Tibial artery (tissue), 4 donors: Measurements from ENCODE around the gene TMEM120A.
A peak's percentile ranks its signal among the peaks of the same experiment; 100 is the strongest.

Experiments
- DNase-seq, 2 donors: peaks; one replicate each; pipeline ENCODE4 v3.0.0-alpha.2; 2019
- H3K27ac ChIP-seq, 2 donors: fragments of 200-600 bp; sonication (generic) in 1 of 2; 1 replicate in 1 of 2; 2 replicates in 1 of 2; pipeline ENCODE4 v1.5.1; 2018 to 2019; ENCODE audit warnings: mild to moderate bottlenecking in 1 of 2
- H3K27me3 ChIP-seq, 2 donors: fragments of 200-600 bp; sonication (generic) in 1 of 2; one replicate each; pipeline versions ENCODE4 v1.5.1 to v1.6.0; 2016 to 2019
- H3K36me3 ChIP-seq, 3 donors: fragments of 200-600 bp; sonication (generic) in 2 of 3; one replicate each; pipeline ENCODE4 v1.5.1; 2016 to 2019; ENCODE audit warnings: mild to moderate bottlenecking in 2 of 3
- H3K4me1 ChIP-seq, 4 donors: fragments of 200-600 bp; sonication (generic) in 2 of 4; 1 replicate in 3 of 4; 2 replicates in 1 of 4; pipeline ENCODE4 v1.5.1; 2016 to 2019
- H3K4me3 ChIP-seq, 2 donors: fragments of 200-600 bp; sonication (generic) in 1 of 2; 1 replicate in 1 of 2; 2 replicates in 1 of 2; pipeline ENCODE4 v1.5.1; 2018 to 2019; ENCODE audit warnings: mild to moderate bottlenecking in 2 of 2
- H3K9me3 ChIP-seq, 3 donors: fragments of 200-600 bp; sonication (generic) in 1 of 3; one replicate each; pipeline ENCODE4 v1.5.1; 2016 to 2019
- intact Hi-C: fragments of 100-400 bp; cut with DNase I; formaldehyde crosslinking; loops from one replicate; pipeline ENCODE4 v1.15.0; 2023; ENCODE audit warnings: low total_unique reads
- TF ChIP-seq, protein P1 (sequence below), 2 experiments: fragments of 200-600 bp in 1 of 2; fragments of 450-650 bp in 1 of 2; IDR thresholded peaks; one replicate each; pipeline ENCODE4 v1.5.1; 2017 to 2019; ENCODE audit warnings: antibody characterized with exemption in 2 of 2, mild to moderate bottlenecking in 1 of 2, moderate library complexity in 1 of 2

TMEM120A gene

DNA sequence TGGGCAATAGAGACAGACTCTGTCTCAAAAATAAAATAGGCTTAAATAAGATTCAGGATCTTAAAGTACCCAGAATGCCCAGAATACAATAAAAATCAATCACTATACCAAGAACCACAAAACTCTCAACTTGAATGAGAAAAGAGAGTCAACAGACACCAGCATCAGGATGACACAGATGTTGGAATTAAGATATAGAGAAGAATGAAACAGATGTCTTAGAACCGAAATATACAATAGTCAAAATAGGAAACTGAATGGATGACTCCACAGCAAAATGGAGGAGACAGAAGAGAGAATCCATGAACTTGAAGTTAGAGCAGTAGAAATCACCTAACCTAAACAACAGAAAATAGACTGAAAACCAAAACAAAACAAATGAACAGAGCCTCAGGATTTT lies 49.9 kb downstream of the TMEM120A start:
- TF ChIP-seq, protein P1, sequence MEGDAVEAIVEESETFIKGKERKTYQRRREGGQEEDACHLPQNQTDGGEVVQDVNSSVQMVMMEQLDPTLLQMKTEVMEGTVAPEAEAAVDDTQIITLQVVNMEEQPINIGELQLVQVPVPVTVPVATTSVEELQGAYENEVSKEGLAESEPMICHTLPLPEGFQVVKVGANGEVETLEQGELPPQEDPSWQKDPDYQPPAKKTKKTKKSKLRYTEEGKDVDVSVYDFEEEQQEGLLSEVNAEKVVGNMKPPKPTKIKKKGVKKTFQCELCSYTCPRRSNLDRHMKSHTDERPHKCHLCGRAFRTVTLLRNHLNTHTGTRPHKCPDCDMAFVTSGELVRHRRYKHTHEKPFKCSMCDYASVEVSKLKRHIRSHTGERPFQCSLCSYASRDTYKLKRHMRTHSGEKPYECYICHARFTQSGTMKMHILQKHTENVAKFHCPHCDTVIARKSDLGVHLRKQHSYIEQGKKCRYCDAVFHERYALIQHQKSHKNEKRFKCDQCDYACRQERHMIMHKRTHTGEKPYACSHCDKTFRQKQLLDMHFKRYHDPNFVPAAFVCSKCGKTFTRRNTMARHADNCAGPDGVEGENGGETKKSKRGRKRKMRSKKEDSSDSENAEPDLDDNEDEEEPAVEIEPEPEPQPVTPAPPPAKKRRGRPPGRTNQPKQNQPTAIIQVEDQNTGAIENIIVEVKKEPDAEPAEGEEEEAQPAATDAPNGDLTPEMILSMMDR (IDR thresholded peaks at IDR 0.05): no peak
- Histone ChIP-seq H3K27me3 (no peaks in the 10 kb centered on the region), H3K4me3 (no peak overlapping the region), H3K36me3 (peaks cover 0 to 16% (median 4%) of the 10 kb centered on the region in 3 donors), H3K9me3 (no peaks in the 10 kb centered on the region), H3K4me1 (peaks cover 0 to 11% (median 1%) of the 10 kb centered on the region in 4 donors), H3K27ac (no peak overlapping the region)
- intact Hi-C loops: no loop called here
- no peak for DNase-seq

DNA sequence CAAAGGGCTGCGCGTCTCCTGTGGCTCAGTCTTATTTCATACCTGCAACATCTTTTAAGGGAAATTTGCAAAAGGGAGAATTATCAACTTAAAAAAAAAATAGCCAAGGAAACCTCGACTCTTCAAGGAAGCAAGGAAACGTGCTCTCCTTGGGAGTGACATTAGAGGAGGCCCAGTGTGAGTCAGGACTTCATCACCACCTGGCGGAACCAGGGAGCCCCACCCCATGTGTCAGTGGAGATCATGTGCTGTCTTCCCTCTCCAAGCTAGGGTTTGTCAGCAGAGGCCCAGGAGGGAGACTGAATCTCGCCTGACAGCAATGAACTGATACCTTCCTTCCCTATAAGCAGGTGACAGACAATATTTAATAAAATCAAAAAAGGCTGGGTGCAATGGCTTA lies 50.5 kb downstream of the TMEM120A start:
- intact Hi-C loops: no loop called here
- Histone ChIP-seq H3K27ac (no peak overlapping the region), H3K4me1 (peaks cover 0 to 11% (median 1%) of the 10 kb centered on the region in 4 donors), H3K36me3 (peaks cover 0 to 16% (median 4%) of the 10 kb centered on the region in 3 donors), H3K27me3 (no peaks in the 10 kb centered on the region), H3K4me3 (no peak overlapping the region), H3K9me3 (no peaks in the 10 kb centered on the region)
- DNase-seq: no peak
- TF ChIP-seq, protein P1 (IDR thresholded peaks at IDR 0.05): no peak

DNA sequence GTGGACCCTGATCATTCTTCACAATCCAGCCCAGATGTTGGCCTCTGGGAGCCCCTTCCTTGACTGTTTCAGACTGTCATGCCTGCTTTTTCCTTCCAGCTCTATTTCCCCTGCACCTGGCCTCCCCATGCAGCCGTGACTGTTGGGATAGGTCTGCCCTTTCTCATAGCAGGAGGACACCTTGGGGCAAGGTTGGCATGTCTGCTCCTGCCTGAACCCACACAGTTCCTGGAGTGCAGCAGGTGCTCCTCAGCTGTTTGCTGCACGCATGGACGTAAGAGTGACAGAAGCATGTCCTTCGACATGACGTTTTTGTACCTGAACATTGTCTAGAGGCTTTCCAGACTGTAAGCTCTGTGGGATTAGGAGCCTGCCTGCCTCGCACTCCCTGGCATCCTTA lies 55.5 kb downstream of the TMEM120A start:
- intact Hi-C loops: no loop called here
- H3K27ac ChIP-seq: peak overlapping the region in 1 of 2 donors; percentile 56

DNA sequence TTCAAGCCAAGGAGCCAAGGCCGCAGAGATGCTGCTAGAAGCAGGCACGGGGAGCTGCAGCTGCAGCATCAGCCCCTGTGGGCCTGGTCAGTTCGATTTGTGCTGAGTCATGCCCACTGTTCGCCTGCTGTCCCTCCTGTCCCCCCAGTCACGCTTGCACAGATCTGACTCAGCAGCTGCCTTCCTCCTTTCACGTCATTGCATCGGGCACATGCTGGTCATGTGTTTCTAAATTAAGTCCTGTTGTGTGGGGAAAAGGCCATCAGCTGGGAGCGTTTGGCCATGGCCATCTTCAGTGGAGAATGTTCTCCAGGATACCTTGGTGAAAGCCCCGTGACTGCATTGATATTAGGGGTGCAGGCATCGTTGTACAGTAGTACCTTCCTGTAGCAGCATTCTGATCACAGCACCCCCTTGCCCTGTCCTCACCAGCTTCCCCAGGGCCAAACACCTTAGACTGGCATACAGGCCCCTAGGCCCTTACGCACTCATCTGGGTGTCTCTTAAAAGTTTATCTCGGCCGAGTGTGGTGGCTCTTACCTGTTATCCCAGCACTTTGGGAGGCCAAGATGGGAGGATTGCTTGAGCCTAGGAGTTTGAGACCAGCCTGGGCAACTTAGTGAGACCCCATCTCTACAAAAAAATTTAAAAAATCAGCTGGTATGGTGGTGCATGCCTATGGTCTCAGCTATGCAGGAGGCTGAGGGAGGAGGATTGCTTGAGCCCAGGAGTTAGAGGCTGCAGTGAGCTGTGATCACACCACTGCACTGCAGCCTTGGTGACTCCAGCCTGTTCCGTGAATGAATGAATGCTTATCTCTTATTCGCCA lies 56.2 kb downstream of the TMEM120A start:
- peak; percentile 74 to 90 for DNase-seq
- peaks cover 0 to 18% (median 7%) of the 10 kb centered on the region in 4 donors for H3K4me1 ChIP-seq
- no peaks in the 10 kb centered on the region for H3K27me3 ChIP-seq
- intact Hi-C loops: no loop called here
- peaks cover 0 to 5% (median 0%) of the 10 kb centered on the region in 3 donors for H3K36me3 ChIP-seq
- TF ChIP-seq, protein P1 (IDR thresholded peaks at IDR 0.05): no peak
- H3K9me3 ChIP-seq: no peaks in the 10 kb centered on the region
- H3K27ac ChIP-seq: peak overlapping the region; percentile 56 to 57
- no peak overlapping the region for H3K4me3 ChIP-seq

More for the DNA sequence above, 55.5 kb downstream of the TMEM120A start:
- Histone ChIP-seq H3K9me3 (no peaks in the 10 kb centered on the region), H3K36me3 (peaks cover 0 to 5% (median 0%) of the 10 kb centered on the region in 3 donors), H3K4me3 (no peak overlapping the region), H3K4me1 (peaks cover 0 to 22% (median 8%) of the 10 kb centered on the region in 4 donors), H3K27me3 (no peaks in the 10 kb centered on the region)
- TF ChIP-seq, protein P1 (IDR thresholded peaks at IDR 0.05): no peak
- DNase-seq: no peak
